HG03025 (cell line): ENCODE data around the gene MDM1.

ENCODE experiments used
- ATAC-seq: cut with Tn5 transposase; IDR thresholded peaks from one replicate; pipeline ENCODE4 v1.9.1; 2021; ENCODE audit warnings: mild to moderate bottlenecking, moderate library complexity; ENCODE audit not compliant: unreplicated experiment, low FRiP score

The MDM1 gene

DNA sequence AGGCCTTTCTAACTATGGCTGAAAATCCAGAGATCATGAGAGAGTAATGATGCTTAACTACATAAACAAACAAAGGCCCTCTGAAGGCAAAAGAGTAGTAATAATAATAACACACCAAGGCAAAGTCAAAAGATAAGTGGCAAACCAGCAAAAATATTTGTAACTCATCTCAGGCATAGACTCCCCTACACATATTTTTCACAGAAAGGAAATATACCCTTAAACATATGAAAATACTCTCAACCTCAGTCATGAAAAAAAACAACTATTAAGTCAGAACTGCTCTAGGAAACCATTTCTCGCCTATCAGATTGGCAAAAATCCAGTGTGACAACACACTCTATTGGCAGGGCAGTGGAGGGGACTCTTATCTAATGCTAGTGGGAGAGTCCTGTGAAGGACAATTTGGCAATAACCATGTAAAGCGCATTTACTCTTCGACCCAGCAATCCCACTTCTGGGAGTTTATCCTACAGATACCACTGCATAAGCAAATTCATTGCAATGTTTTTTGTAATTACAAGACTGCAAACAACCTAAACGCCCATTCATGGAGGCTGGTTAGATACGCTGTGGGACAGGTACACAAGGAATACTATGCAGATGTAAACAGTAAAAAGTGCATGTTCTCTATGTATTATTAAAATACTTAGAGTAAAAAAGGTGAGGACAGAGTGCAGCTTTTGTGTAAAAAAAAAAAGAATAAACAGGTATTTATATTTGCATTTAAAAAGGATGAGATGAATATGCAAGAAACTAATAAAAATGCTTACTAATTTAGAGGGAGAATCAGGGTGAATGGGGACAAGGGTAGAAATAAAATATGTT lies 52.7 kb downstream of the MDM1 start:
- ATAC-seq: no peak

DNA sequence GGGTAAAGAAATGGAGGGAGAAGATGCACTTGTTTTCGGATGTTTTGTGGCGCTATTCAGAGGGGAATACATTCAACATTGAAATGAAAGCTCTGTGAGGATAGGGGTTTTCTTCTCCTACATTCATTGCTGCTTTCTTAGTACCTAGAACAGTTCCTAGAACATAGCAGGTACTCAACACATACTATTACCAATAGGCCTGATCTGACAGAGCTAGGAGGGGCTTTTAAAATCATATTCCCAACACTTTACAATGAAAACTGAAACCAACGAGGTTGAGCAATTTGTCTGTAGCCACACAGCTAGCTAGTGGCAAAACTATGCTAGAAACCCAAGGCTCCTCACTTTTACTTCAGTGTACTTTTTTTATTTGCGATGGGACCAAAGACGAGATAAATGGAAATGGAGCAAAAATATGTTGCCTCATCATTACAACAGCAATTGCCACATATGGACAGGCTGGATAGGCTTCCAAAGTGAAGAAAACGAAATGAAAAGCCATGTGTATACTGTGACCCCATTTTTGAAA lies 55.7 kb downstream of the MDM1 start:
- ATAC-seq: no peak

DNA sequence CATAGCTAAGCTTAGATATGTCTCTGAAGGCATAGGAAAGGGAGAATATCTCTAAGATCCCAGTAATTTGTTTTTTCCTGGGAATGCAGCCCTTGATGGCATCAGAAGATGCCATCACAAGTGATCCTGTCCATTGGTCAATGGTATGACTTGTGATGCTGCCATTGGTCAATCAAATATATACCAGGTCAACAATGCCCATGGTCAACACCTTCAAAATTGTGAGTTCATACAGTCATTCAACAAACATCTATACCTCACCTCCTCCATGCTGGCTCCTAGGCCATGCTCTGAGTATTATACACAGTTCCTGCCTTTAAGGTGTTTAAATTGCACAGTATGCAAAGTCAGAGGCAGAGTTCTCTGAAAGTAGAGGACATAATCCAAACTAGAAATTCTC lies 59.4 kb downstream of the MDM1 start:
- ATAC-seq: no peak

DNA sequence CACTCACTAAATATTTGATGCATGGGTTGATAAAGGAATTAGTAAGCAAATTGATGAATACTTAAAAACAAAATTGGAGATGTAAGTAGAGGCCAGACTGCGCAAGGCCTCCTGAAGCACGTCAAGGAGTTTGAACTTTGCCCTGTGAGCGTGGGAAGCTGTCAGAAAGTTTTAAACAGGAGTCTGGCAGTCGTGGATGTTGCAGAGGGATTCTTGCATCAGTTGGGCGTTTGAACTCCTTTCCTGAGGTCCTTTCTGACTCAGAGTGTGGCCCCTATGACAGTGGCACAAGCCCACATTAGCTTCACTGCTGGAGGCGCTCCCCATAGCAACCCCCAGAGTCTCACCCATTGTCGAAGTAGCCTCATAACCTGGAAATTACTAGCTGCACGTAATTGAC lies 60.8 kb downstream of the MDM1 start:
- no peak for ATAC-seq

DNA sequence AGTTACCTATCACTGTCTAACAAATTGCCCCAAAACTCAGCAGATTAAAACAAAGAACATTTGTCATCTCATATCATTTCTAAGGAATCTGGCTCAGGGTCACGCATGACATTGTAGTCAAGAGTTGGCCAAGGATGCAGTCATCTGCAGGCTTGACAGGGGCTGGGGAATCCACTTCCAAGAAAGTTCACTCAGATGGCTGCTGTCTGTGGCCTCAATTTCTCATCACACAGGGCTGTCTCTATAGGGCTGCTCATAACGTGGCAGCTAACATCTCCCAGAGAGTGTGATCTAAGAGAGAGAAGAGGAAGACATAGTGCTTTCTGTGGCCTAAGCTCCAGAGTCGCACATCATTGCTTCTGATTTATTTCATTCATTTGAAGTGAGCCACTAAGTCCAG lies 61.8 kb downstream of the MDM1 start:
- no peak for ATAC-seq

DNA sequence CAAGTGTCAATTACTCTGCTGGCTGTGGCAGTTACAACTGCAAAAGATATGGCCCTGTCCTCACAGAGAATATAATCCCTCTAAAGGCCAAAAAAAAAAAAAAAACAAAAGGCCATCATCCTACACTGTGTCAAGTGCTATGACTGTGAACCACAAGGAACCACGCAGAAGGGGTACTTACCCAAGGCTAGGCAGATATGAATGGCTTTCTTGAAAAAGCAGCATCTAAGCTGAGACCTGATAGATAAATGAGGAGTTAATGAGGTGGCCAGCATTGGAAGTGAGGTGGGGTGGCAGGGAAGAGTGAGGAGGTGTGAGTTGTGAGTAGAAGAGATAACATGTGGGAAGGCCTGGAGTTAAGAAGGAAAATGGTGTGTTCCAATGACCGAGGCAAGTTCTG lies 62.4 kb downstream of the MDM1 start:
- ATAC-seq: no peak

DNA sequence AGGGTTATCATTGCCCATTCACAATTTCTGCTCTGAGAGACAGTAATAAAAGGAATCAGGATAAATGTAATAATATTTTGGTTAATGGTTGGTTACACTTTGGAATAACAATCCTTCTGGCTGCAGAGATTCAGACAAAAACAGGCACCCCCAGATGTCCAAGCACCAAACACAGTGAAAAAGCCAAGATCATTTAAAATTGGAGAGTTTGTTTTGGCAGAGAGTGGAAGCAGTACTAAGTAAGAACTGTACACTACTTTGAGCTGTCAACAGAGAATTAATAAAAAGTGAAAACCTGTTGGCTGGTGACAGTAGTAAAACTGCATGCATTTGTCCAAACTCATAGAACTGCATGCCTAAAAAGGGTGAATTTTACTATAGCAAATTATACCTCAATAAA lies 63.2 kb downstream of the MDM1 start:
- ATAC-seq: no peak

DNA sequence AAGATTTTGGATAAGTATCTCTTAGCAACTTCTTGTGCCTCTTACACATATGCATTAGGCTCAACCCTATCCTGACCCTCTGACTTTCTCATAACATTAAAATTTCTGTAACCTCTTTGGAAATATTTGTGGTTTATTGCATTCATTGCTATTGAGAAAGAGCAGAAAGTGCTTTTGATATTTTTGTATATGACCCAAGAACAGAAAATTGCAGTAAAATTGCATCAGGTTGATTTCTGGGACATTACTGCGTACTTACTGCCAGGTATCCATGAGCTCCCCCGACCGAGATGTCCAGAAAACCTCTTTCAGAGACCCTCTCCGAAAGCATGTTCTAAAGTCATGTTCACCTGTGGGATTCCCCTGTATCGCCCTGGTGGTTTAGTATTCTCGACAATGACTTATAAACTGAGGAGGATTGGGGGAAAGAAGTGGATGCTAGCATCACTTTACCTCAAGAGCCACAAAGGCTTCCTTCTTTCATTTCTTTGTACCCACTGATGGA lies 64.2 kb downstream of the MDM1 start:
- no peak for ATAC-seq

DNA sequence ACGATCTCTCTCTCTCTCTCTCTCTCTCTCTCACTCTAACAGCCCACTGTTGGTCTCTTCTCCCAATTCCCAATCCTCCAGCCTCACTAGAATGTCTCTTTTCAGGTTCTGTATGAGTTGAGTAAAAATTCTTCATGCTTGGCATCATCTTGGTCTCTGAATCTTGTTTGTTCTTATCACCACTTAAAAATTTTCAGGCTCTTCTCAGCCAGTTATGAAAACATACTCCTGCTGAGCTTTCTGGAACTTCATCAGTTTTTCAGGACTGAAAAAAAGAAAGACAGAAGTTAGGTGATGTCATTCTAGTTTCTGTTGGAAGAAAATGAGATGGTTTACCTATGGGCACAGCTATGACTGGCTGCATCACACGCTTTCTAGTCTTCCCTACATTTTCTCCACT lies 67.3 kb downstream of the MDM1 start:
- ATAC-seq: no peak

DNA sequence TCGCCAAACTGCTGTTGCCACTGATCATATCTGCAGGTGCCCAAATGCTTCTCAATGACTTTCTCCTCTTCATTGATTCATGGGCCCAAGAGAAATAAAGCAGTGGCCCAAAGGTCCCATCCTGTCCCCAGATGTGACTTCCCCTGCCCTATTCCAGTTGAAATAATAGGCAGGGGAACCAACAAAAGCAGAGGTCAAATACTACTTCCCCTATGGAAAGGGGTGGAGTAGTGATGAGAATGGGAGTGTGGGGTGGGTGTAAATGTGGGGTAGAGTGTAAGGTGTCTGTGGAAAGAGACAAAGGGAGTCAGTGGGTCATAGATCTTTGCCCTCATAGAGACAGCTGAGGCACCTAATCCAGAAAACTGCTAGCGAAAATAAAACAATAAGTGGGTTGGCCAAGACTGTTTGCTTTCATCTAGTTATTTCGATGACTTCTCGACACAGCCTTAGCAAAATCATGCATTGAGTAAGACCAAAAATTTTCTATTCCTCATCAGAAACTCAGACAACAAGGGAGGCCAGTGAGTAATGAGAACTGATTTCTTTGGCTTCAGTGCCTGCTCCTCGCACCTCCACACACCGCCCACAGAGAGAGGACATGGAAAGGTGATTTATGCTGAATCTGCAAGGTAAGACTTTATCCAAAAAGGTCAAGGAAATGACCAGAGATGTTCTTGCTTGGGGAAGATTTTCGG lies 67.9 kb downstream of the MDM1 start:
- no peak for ATAC-seq

DNA sequence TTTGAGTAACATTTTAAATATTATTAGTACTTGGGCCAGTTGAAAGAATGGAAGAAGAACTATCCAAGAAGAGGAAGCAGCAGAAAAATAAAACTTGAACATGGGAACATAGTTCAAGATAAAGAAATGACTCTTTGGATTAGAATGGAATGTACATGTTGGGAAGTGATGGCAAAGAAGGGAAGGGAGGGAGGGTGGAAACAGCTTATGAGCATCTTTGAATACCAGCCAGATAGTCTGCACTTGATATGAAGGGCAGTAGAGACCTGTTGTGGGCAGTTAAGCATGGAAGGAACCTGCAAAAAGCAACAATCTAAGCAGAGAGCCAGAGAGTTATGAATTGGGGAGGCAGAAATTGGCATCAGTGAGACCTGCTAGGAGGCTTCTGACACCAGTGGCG lies 68.8 kb downstream of the MDM1 start:
- no peak for ATAC-seq

DNA sequence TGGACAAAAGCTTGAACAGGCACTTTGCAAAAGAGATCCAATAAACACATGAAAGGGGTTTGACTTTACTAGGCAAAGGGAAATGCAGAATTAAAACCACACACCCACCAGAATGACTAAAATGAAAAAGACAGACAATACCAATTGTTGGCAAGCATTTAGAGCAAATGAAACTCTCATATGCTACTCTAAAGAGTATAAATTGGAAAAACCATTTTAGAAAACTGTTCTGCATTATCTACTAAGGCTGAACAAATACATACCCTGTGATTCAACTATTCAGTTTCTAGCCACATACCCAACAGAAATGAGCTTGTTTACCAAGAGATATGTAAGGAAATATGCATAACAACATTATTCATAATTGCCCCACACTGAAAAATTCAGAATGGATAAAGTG lies 70.3 kb downstream of the MDM1 start:
- ATAC-seq: no peak

DNA sequence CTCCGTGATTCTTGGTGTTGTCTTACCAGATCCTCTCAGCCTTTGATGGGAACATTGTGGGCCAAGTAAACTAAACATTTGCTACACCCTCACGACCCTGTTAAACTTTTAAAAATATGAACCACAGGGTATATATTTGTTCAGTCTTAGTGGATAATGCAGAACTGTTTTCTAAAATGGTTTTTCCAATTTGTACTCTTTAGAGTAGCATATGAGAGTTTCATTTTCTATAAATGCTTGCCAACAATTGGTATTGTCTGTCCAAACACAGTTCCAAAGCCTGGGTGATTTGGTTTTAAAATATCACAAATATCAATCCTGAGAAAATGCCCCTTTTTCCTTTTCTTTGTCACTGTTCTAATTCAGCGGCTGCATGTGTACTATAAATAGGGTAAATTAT lies 72.0 kb downstream of the MDM1 start:
- ATAC-seq: no peak

DNA sequence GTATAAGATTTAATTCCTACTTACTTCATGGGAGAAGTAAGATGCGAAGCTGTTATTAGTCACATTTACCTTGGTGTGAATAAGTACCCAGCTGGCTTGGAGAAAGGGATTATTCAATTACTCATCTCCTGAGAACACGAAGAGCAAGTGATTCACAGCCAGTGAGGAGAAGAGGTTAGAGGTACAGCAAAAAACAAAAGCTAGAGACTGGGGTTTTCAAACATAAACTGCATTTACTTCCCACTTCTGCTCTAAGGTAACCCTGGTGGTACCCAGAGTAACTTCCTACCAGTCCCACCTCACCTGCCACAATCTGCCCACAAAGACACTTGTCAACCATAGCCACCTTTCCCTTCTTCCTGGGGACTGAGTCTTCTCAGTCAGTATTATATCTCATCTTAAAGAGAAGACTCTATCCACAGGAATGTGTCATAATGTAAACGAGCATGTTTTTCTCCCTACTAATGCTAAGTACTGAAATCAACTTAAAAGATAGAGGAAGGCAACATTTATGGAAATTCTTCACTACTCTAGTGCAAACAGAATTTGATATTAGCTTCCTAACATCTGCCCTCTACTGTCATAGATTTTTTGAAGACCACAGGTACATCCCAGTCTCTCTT lies 72.7 kb downstream of the MDM1 start:
- ATAC-seq: no peak

DNA sequence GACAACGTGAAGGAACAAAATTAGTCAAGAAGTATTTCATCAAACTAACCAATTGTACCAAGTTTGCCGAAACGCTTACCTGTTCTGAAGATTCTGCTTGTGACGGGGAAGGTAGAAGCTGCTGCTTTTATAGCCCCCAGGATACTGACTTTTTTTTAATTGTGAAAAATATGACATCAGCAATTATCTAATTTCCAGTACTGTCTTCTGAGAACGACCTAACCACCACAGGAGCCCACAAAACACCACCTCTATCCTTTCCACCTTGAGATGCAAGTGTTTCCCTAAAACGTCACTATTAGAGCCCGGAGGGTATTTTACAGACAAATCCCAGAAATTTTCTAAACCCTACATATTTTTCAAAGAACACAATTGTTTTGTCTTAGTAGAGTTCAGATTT lies 78.7 kb downstream of the MDM1 start, which contains the start of gene IL22:
IL22 (minus strand) TSS at position 101 of the 400 bp plus-strand sequence. CDS start 156 bp downstream, outside the sequence.
- no peak for ATAC-seq

DNA sequence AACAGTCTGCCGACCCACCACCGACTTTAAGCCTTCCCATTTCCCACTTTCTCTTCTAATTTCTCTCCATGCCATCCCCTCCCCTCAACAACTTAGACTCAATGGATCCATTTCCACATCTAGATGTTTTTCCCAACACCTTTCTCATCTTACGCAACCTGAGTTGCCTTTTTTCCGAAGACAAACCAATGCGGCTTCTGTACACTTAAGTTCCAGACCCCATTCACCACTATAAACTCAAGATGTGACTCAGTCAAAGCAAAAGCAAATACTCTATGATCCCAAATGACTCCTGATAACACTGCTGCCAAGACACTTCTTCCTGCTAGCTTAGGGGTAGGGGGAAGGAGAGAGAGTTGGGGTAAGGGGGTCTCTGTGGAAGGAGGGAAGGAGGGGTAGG lies 80.1 kb downstream of the MDM1 start:
- ATAC-seq: no peak

DNA sequence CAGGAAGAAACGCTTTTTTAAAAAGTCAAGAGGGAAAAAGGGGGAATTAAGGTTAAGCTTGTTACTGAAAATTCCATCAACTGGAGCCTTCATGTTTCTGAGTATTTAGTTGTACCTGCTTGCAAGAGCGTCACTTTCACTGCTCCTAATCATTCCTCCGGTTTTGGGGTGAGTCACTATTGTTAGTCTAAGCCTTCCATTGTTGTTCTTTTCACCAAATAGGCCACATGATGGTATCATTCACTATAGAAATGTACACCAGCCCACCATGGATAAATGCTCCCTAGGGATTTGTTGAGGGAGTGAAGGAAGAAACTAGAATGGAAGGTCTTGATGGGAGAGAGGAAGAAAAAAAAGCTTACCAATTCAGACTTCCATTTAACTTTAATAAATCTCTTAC lies 81.7 kb downstream of the MDM1 start:
- ATAC-seq: no peak

DNA sequence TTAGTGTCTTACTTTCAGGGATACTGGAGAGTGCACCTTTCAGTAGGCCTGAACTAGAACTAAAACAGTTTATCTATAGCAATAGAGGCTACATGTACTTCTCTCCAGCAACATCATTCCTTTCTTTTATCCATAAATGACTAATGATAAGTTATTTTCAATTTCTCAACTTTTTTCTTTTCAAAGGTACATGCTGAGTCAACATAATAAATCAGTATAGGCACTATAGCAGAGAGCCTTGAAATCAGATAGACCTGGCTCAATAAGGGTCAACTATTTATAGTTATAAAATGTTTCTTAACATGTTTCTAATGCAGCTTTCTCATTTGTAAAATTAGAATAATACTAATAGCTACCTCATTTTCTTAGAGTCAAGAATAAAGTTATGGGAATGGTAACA lies 84.4 kb downstream of the MDM1 start:
- no peak for ATAC-seq

DNA sequence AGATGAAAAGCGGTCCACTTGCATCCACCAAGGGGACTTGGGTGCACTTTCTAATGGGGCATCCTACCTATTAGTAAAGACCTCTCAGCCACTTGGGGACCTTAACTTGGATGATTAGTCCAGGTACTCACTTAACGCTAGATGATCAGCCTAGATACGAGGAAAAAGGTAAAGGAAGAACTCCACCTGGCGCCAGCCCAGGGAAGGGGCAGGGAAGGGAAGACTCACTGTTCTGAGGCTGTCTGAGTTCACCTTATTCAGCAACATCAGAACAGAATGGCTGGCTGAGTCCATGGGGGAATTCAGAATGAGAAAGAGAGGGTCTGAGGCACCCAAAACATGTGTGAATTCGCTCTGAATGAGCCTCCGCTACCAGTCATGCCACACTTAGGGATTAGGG lies 85.8 kb downstream of the MDM1 start:
- no peak for ATAC-seq

DNA sequence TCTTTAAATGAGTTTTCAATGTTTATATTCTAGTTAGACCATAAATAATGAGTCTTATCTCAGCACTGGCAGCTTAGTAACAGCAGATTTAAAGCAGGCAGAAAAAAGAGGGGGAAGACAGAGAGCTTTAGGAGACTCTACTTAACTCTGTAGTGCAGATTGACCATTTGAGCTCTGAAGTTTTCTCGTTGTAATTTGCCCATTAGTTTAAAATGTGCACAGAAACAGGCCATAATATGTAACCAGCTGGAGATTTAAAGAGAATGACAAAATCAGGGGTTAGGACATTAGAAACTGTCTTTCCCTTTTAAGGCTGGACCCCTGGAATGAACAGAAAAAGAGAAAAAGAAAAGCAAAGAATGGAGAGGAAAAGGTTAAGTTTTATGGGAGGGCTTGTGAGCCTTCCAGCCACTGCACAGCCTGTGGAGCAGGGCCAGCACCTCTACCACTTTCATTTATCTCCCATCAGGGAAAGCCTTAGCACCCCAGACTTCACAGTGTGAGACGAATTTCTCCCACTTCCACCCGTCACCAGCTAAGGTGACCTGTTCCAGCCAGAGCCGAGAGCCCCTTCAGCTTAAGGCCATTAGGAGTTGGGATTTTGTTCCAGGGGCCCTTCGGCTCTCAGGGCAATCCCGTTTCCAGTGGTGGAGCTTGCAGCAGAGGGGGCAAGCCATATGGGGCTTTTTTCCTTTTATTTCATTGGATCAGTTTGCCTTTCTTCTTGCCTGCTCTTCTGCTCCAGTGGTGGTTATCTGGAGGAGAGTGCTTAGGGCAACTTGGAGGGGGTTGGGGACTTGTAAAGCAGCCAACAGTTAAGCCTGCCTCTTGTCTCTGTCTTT lies 86.8 kb downstream of the MDM1 start:
- ATAC-seq: no peak
